PC-9 (cell line): ENCODE results near the gene MAN1A1.

Experiments
- CTCF ChIP-seq: fragments of 200-600 bp; sonication (generic); conservative IDR thresholded peaks from 2 replicates; pipeline ENCODE4 v1.6.1; 2017; ENCODE audit warnings: mixed run types, antibody characterized with exemption, mild to moderate bottlenecking, moderate library complexity
- EZH2 ChIP-seq: fragments of 200-600 bp; sonication (generic); IDR thresholded peaks from 2 replicates; pipeline ENCODE4 v1.8.0; 2017; ENCODE audit warnings: antibody characterized with exemption, low read depth

GRCh38 chr6:119349361-119350201 is at the start of gene MAN1A1:
- TF ChIP-seq EZH2, result no peak
- TF ChIP-seq CTCF, result 0 out of 2 replicates have a peak, but pooled peaks have one; percentile 23
